NB4 (cell line): ENCODE measurements around the gene GPSM1.

Source experiments
- CTCF ChIP-seq: IDR thresholded peaks from one replicate; pipeline ENCODE4 v1.5.1; 2012; ENCODE audit warnings: low read depth, low read length
- POLR2A ChIP-seq: IDR thresholded peaks from 2 replicates; pipeline ENCODE4 v1.6.1; 2011; ENCODE audit warnings: mild to moderate bottlenecking; ENCODE audit not compliant: insufficient read length; ENCODE audit errors: extremely low read depth
- TF ChIP-seq, protein P1 (sequence below): IDR thresholded peaks from 2 replicates; pipeline ENCODE4 v1.6.1; 2011; ENCODE audit warnings: low read depth, low read length

GRCh38 chr9:136279471-136279870 is 47.9 kb upstream of the GPSM1 start:
- no peak for TF ChIP-seq POLR2A
- TF ChIP-seq CTCF: no peak
- TF ChIP-seq, protein P1, sequence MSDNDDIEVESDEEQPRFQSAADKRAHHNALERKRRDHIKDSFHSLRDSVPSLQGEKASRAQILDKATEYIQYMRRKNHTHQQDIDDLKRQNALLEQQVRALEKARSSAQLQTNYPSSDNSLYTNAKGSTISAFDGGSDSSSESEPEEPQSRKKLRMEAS: no peak
